ENCODE results near the gene PCDHGA9. TPM values are rescaled to one million over a fixed set of nuclear protein-coding genes. Genes with fewer than 3 reads are reported as not detected.
A peak's percentile ranks its signal among the peaks of the same experiment; 100 is the strongest.

The PCDHGA9 gene
- total and polyA plus RNA-seq, 2 of the 8 experiments (the other 6 are each of a cell fraction or from before 2014, with no cell fraction given) = 0.79 to 1.1 TPM

- peak within 1 kb of the TSS; percentile 75; the same call in 1 of the 2 replicates for H2AK5ac ChIP-seq (ENCODE audit: low read depth, low read length)
- H3K14ac ChIP-seq (ENCODE audit: insufficient read length) = no peak within 1 kb of the TSS
- peaks cover 0 to 3% (median 0%) of the 10 kb centered on the region in 4 experiments; a peak in 1 of 8 replicates for H3K36me3 ChIP-seq (ENCODE audit: control insufficient read depth in 2 of 4, insufficient read depth in 4 of 4, low read length in 3 of 4)
- H4K5ac ChIP-seq (ENCODE audit: insufficient read length, low read depth, low read length) = no peak within 1 kb of the TSS
- peak within 1 kb of the TSS; percentile 86; the same call in 1 of the 2 replicates for H2AFZ ChIP-seq (ENCODE audit: low read length)
- no peaks in the 10 kb centered on the region for H3K4me1 ChIP-seq (replicated peaks in 1 of 4; ENCODE audit: control insufficient read depth in 3 of 4, insufficient read depth in 4 of 4, low read length in 3 of 4)
- H3K79me2 ChIP-seq (ENCODE audit: control insufficient read depth in 1 of 2, insufficient read depth in 2 of 2, low read length in 2 of 2) = no peaks in the 10 kb centered on the region
- peak within 1 kb of the TSS; percentile 38; the same call in 1 of the 2 replicates for H4K8ac ChIP-seq (ENCODE audit: extremely low read depth, insufficient read depth, low read length)
- H2BK20ac ChIP-seq (ENCODE audit: low read length) = no peak within 1 kb of the TSS
- H3K56ac ChIP-seq (replicated peaks; ENCODE audit: insufficient read length, low read depth, low read length) = no peak within 1 kb of the TSS
- no peak within 1 kb of the TSS; the same call in 1 of the 2 replicates for H3K18ac ChIP-seq (ENCODE audit: extremely low read depth, low read length)
- peaks cover 2% of the 10 kb centered on the region; the same call in 1 of the 2 replicates for H3K23me2 ChIP-seq (ENCODE audit: low read depth, low read length)
- FAIRE-seq (peak; percentile 73), DNase-seq (ENCODE audit: low read depth in 1 of 2, low spot score in 2 of 2) (peak in 1 of 2 experiments; percentile 67)
- H3K27me3 ChIP-seq (replicated peaks in 1 of 4; ENCODE audit: control insufficient read depth in 3 of 4, extremely low read depth in 1 of 4, insufficient read depth in 3 of 4, low read length in 3 of 4) = peaks cover 0 to 10% (median 6%) of the 10 kb centered on the region in 4 experiments; a peak in 6 of 7 replicates
- no peak within 1 kb of the TSS for H3K23ac ChIP-seq (ENCODE audit: insufficient read length)
- peak within 1 kb of the TSS; percentile 66 to 82 (median 78) for H3K4me3 ChIP-seq (ENCODE audit: extremely low read depth in 1 of 4, insufficient read depth in 2 of 4, low read depth in 3 of 4, low read length in 4 of 4)
- H2BK120ac ChIP-seq (replicated peaks; ENCODE audit: low read depth, low read length) = no peak within 1 kb of the TSS
- ChIA-PET CTCF (ENCODE audit: partially characterized antibody) (interaction anchor here (0.5 to 23.3 kb wide), 70 partner anchors 7 to 1614 kb away, joined by 3 to 1236 read pairs (median 6); partner anchors contain the start of genes PCDHB10, PCDHB11, PCDHB13 and PCDHB14), POLR2A (ENCODE audit: partially characterized antibody) (interaction anchor here (0.6 to 2.7 kb wide), 12 partner anchors 59 to 168 kb away, joined by 3 to 9 read pairs (median 4); partner anchors contain the start of gene PCDHB15)
- peak within 1 kb of the TSS; percentile 65 to 80 for H3K4me2 ChIP-seq (ENCODE audit: insufficient read depth in 1 of 2, low read depth in 2 of 2, low read length in 2 of 2)
- 34% methylated on average over 31 of the region's 31 CpGs; no CpG with 5 or more reads in 1 of the 2 experiments for WGBS, 2 experiments (ENCODE audit: extremely low coverage in 1 of 2, insufficient coverage in 1 of 2, insufficient read length in 1 of 2, insufficient replicate concordance in 2 of 2, low coverage in 1 of 2, low lambda C conversion rate in 2 of 2, missing lambda C conversion rate in 1 of 2)
- peaks cover 2 to 8% of the 10 kb centered on the region in 2 experiments; a peak in 2 of 4 replicates for H3K9me3 ChIP-seq (ENCODE audit: insufficient read depth in 2 of 2, low read depth in 1 of 2, low read length in 1 of 2)
- H4K20me1 ChIP-seq (replicated peaks in 1 of 2; ENCODE audit: control insufficient read depth in 1 of 2, insufficient read depth in 2 of 2, low read length in 2 of 2) = peaks cover 0 to 1% of the 10 kb centered on the region in 2 experiments
- H3K4ac ChIP-seq (replicated peaks; ENCODE audit: insufficient read length, low read depth, low read length) = no peak within 1 kb of the TSS
- H3K79me1 ChIP-seq (ENCODE audit: low read depth, low read length) = no peaks in the 10 kb centered on the region
- no peak within 1 kb of the TSS for H2BK5ac ChIP-seq (ENCODE audit: low read depth, low read length)
- H2BK12ac ChIP-seq (ENCODE audit: low read depth, low read length) = no peak within 1 kb of the TSS
- H4K91ac ChIP-seq (replicated peaks; ENCODE audit: insufficient read length, low read length) = no peak within 1 kb of the TSS
- H3K9ac ChIP-seq (replicated peaks in 1 of 4; ENCODE audit: extremely low read depth in 1 of 4, low read depth in 3 of 4, low read length in 3 of 4) = peak within 1 kb of the TSS in 3 of 4 experiments; percentile 38 to 73 (median 42); a peak in 5 of 7 replicates
- peak within 1 kb of the TSS; percentile 81; the same call in 1 of the 2 replicates for H2BK15ac ChIP-seq (ENCODE audit: low read length)
- no peak within 1 kb of the TSS for H3K27ac ChIP-seq (ENCODE audit: low read depth, low read length)
- TF ChIP-seq USF2 (IDR thresholded peaks at IDR 0.05; ENCODE audit: low read length) (no peak), KDM4A (IDR thresholded peaks at IDR 0.05; ENCODE audit: low read depth, low read length, severe bottlenecking) (peak; percentile 93), CTCF (IDR thresholded peaks at IDR 0.05; ENCODE audit: control extremely low read depth in 1 of 3, insufficient read depth in 1 of 3, low read depth in 1 of 3, low read length in 3 of 3) (peak; percentile 35 to 84 (median 74)), MAFK (IDR thresholded peaks at IDR 0.05; ENCODE audit: low read depth, low read length) (no peak), TBP (IDR thresholded peaks at IDR 0.05; ENCODE audit: low read depth, low read length) (peak; percentile 29; the same call in 1 of the 2 replicates), RAD21 (IDR thresholded peaks at IDR 0.05 in 1 of 2, conservative IDR thresholded peaks at IDR 0.05 in 1 of 2; ENCODE audit: low read depth in 2 of 2, low read length in 2 of 2) (peak; percentile 84)
Measured at GRCh38 chr5:141412854-141413539, 10.4 kb downstream of the PCDHGA9 start, which contains the start of gene PCDHGA10. PCDHGA10 (plus strand) TSS chr5:141412987; CDS start chr5:141413176, 189 bp downstream.

All from H1 (cell line).